ENCODE measurements around the gene PWP2. TPM values are rescaled to one million over a fixed set of nuclear protein-coding genes. Genes with fewer than 3 reads are reported as not detected.

PWP2 gene
- polyA plus RNA-seq, 1 donor (not counting 4 experiments of a cell fraction or from before 2014, with no cell fraction given), result 27.3 TPM

- H3K79me2 ChIP-seq (ENCODE audit: control insufficient read depth, insufficient read depth, low read length), result no peaks in the 10 kb centered on the region
- H3K36me3 ChIP-seq (ENCODE audit: control insufficient read depth in 2 of 2, extremely low read depth in 1 of 2, insufficient read depth in 2 of 2, low read length in 2 of 2), result peaks cover 36 to 40% of the 10 kb centered on the region in 2 experiments
- H3K9ac ChIP-seq (ENCODE audit: control insufficient read depth, extremely low read depth, insufficient read depth, low read length), result no peak overlapping the region
- TF ChIP-seq EZH2 (IDR thresholded peaks at IDR 0.05; ENCODE audit: low read length), result no peak
- no peak for TF ChIP-seq CTCF (optimal IDR thresholded peaks at IDR 0.05 in 1 of 3, IDR thresholded peaks at IDR 0.05 in 1 of 3, conservative IDR thresholded peaks at IDR 0.05 in 1 of 3; ENCODE audit: extremely low read depth in 1 of 3, insufficient read depth in 2 of 3, low read length in 3 of 3)
- no peak overlapping the region for H2AFZ ChIP-seq (ENCODE audit: control insufficient read depth, low read length)
- no peaks in the 10 kb centered on the region for H3K9me1 ChIP-seq (ENCODE audit: control insufficient read depth, extremely low read depth, insufficient read depth, low read length)
- FAIRE-seq, result no peak
- no peak overlapping the region for H3K4me3 ChIP-seq (ENCODE audit: control insufficient read depth in 2 of 3, extremely low read depth in 1 of 3, insufficient read depth in 2 of 3, low read depth in 1 of 3, low read length in 3 of 3)
- H3K27ac ChIP-seq (ENCODE audit: control insufficient read depth, insufficient read depth, low read length), result no peak overlapping the region
- no peaks in the 10 kb centered on the region for H3K27me3 ChIP-seq (ENCODE audit: control insufficient read depth, extremely low read depth, insufficient read depth, low read length)
- no peak overlapping the region for H3K4me2 ChIP-seq (ENCODE audit: control insufficient read depth, extremely low read depth, insufficient read depth, low read depth, low read length)
- H4K20me1 ChIP-seq (ENCODE audit: control insufficient read depth, extremely low read depth, insufficient read depth, low read length), result no peaks in the 10 kb centered on the region
- no peaks in the 10 kb centered on the region for H3K4me1 ChIP-seq (ENCODE audit: control insufficient read depth, extremely low read depth, insufficient read depth, low read length)
- no peaks in the 10 kb centered on the region for H3K9me3 ChIP-seq (ENCODE audit: control insufficient read depth, low read depth, low read length)
- dilution Hi-C loops (cut with MboI; ENCODE audit: extremely low pct_ligation_motif_present, low sequenced_read_pairs), result no loop called here
- DNase-seq (ENCODE audit: low read depth, low spot score), result no peak
These were observed 17.9 kb upstream of the PWP2 start for GRCh38 chr21:44089001-44089911.

GRCh38 chr21:44090325-44090724, 16.9 kb upstream of the PWP2 start:
- H3K9me3 ChIP-seq (ENCODE audit: control insufficient read depth, low read depth, low read length), result no peaks in the 10 kb centered on the region
- no peaks in the 10 kb centered on the region for H4K20me1 ChIP-seq (ENCODE audit: control insufficient read depth, extremely low read depth, insufficient read depth, low read length)
- H3K4me3 ChIP-seq (ENCODE audit: control insufficient read depth in 2 of 3, extremely low read depth in 1 of 3, insufficient read depth in 2 of 3, low read depth in 1 of 3, low read length in 3 of 3), result no peak overlapping the region
- H2AFZ ChIP-seq (ENCODE audit: control insufficient read depth, low read length), result no peak overlapping the region
- H3K36me3 ChIP-seq (ENCODE audit: control insufficient read depth in 2 of 2, extremely low read depth in 1 of 2, insufficient read depth in 2 of 2, low read length in 2 of 2), result peaks cover 28 to 35% of the 10 kb centered on the region in 2 experiments
- no peak for FAIRE-seq
- no peak for TF ChIP-seq CTCF (optimal IDR thresholded peaks at IDR 0.05 in 1 of 3, IDR thresholded peaks at IDR 0.05 in 1 of 3, conservative IDR thresholded peaks at IDR 0.05 in 1 of 3; ENCODE audit: extremely low read depth in 1 of 3, insufficient read depth in 2 of 3, low read length in 3 of 3)
- H3K4me2 ChIP-seq (ENCODE audit: control insufficient read depth, extremely low read depth, insufficient read depth, low read depth, low read length), result no peak overlapping the region
- dilution Hi-C loops (cut with MboI; ENCODE audit: extremely low pct_ligation_motif_present, low sequenced_read_pairs), result no loop called here
- H3K27me3 ChIP-seq (ENCODE audit: control insufficient read depth, extremely low read depth, insufficient read depth, low read length), result no peaks in the 10 kb centered on the region
- no peaks in the 10 kb centered on the region for H3K79me2 ChIP-seq (ENCODE audit: control insufficient read depth, insufficient read depth, low read length)
- H3K27ac ChIP-seq (ENCODE audit: control insufficient read depth, insufficient read depth, low read length), result no peak overlapping the region
- no peak for DNase-seq (ENCODE audit: low read depth, low spot score)
- H3K9me1 ChIP-seq (ENCODE audit: control insufficient read depth, extremely low read depth, insufficient read depth, low read length), result no peaks in the 10 kb centered on the region
- H3K9ac ChIP-seq (ENCODE audit: control insufficient read depth, extremely low read depth, insufficient read depth, low read length), result no peak overlapping the region
- H3K4me1 ChIP-seq (ENCODE audit: control insufficient read depth, extremely low read depth, insufficient read depth, low read length), result no peaks in the 10 kb centered on the region

Data from keratinocyte (primary cell).